Limb (tissue), 2 donors: ENCODE measurements around the gene ZXDC.
A peak's percentile ranks its signal among the peaks of the same experiment; 100 is the strongest.

Experiments used
- DNase-seq, 2 donors: peaks; one replicate each; pipeline ENCODE4 v3.0.0-alpha.2; 2016; ENCODE audit errors: extremely low spot score in 2 of 2

The ZXDC gene

DNA sequence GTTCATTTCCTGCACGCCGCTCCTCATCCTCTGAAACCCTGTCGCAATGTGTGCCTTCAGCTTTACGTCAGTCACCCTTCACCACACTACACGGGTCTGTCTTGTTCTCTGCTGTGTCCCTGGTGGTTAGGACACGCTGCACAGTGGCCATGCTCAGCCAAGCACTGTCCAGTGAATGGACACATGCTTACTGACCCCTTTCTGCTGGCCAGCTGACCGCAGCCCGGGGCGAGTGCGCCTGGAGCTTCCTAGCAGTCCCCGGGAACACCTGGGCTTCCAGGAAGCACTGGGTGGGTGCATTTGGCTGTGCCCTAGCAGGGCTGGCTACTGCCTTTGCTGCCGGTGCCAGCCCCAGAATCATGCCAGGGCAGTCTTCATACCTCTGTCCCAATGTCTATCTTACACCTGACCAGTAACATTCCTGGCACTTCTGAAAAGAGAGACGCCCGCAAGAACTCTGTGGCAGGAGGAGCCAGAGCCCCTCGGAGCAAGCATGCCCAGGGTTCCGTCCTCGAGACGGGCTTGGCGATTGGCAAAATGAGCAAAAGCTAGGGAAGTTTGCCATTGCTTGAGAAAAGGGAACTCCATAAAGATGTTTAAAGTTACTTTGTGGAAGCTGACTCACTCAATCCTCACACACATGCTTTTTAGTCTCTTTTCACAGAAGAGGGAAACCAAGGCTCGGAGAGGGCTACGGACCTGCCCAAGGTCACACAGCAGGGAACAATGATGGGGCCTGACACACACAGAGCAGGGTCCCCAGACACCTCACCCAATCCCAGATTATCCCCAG, 15.7 kb upstream of the ZXDC start:
- DNase-seq: no peak

DNA sequence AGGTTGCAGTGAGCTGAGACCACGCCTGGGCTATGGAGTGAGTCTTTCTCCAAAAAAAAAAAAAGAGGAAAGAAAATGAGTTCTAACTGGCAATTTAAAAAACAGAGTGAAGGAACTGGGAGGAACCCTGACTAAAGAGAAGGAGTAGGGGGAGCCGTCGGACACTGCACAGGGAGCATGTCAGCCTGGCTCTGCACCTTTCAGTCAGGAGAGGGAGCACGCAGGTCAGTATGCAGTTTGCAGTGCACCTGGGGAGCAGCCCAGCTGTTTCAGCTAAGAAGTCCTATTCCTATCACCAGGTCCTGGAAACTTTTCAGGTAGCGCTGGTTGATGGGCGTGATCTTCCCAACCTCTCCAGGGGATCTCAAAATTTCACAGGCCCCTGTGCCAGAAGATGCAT, 14.9 kb upstream of the ZXDC start:
- no peak for DNase-seq

DNA sequence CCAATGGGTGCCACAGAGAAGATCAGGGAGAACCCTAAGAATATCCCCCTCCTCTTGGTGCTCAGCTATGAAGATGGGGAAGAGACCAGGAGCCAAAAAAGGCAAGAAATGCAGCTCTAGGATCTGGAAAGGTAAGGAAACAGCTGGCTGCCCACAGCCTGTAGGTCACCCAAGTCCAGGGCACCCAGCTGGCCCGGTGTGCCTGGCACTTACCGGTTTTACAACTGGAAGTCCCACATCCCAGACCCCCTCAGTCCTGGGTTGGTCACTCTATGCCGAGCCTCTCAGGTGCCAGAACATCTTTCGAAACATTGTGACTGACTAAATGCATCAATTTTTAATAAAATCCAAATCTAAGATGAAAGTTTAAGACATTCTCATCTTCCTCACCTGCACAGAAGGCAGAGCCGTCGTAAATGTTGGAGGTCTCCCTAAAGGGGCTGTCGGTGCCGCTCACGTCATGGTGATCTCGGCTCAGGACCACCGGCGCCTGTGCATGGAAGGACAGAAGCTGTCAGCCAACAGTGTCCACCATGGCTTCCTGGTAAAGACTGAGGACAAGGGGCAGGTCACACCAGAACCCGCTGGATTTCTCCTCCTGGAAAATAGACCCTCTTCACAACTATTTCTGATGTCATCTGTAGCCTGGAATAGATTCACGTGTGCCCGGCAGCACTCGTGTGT, 13.3 kb upstream of the ZXDC start:
- DNase-seq: no peak

DNA sequence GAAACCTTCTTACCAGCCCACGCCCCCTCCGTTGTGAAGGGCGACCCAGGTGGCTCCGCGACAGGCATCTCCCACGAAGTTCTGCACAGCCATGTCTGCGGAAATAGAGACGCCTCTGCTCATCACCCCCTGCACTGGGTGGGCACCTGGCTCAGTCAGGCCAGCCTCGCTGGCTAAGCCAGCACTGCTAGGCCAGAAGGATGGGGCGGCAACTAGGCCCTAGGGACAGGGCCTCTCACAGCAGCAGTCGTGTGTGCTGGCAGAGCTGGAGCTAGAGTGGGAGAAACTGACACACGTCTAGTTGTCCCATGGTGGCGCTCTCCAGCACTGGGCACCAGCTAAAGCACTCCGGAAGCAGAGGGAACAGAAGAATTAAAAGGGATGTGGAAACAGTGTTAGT, 12.5 kb upstream of the ZXDC start:
- no peak for DNase-seq

DNA sequence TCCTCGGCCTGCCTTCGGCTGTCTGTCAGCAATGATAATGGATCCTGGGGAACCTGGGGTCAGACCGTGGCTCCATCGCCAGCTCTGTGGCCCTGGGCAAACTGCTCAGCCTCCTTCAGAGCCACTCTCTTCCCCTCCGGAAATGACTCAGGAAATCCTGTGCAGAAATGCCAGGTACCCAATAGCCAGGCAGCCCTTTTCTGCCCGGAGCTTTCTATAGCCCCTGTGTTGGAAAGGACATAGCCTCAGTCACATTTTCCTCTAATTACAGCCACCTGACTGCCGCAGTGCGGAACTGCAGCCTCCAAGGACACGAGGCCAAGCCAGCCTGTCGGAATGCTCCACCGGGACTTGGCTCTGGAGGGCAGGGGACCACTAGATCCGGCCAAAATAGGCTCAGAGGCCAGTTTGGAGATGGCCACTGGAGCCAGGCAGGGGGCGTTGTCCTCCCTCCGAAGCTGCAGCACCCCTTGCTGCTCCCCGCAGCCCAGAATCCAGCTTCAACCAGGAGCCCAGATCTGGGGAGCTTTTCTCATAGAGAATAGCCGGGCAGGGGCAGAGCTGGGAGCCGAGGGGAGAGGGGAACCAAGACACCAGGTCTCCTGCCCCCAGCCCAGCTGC, 11.6 kb upstream of the ZXDC start:
- peak in 1 of 2 donors; percentile 47 for DNase-seq

DNA sequence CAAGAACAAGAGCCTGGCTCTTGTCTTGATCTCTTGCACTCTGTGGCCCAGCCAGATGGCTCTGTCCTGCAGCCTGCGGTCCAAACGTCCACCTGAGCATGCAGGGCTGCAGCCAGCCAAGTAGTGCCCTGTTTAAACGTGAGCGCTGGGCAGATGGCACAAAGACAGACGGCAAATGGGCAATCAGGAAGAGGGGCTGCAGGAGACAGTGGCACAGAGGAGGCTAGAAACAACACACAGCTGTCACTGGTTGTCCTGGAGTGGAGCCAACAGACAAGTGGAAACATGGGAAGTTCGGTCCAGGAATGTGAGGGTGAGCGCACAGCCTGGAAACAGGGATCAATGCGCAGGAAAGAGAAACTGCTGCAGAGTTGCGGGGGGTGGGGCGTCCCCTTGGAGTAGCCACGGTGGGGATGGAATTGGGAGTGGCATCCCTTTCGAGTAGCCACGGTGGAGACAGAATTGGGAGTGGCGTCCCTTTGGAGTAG, 10.7 kb upstream of the ZXDC start:
- DNase-seq: peak in 1 of 2 donors; percentile 58

DNA sequence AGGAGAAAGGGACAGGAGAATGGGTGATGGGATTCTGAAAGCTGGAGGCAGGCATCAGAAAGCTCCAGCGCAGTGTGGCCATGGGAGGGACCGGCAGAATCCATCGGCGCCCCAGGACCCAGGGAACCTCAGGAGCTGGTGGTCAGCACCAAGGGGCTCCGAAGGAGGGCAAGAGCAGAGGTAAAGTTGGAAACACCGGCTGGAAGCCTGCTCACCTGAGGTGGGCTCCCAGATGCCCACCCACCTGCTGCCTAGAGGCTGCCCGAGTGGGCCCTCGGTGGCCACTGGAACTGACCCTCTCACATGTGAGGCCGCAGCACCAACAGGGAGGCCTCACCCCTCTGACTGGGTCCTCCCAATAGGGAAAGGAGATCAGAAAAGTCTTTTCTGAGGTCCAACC, 10.3 kb upstream of the ZXDC start:
- DNase-seq: no peak

DNA sequence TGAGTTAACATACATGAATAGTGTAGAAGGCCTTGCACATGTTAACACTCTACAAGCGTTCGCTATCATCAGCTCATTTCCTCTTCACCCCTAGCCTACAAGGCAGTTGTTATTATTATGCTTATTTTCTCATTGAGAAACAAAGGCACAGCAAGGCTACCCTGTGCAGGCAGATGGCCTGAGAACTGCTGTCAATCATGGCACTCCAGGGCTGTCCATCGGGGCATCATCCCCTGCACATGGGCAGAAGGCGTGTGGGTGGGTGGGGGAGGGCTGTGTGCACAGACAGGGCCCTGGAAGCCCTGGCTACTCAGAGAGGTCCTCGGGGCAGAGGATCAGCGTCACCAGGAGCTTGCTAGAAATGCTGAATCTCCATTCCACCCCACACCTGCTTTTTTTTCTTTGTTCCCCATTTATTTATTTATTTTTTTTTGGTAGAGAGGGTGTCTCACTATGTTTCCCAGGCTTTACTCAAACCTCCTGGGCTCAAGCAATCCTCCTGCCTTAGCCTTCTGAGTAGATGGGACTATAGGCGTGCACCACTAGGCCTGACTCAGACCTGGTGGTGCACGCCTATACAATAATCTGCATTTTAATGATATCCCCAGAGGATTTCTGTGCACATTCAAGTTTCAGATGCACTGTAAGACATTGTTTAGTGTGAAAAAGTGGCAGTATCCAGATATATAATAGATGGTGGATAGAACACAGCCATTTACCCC, 9.6 kb upstream of the ZXDC start:
- no peak for DNase-seq

DNA sequence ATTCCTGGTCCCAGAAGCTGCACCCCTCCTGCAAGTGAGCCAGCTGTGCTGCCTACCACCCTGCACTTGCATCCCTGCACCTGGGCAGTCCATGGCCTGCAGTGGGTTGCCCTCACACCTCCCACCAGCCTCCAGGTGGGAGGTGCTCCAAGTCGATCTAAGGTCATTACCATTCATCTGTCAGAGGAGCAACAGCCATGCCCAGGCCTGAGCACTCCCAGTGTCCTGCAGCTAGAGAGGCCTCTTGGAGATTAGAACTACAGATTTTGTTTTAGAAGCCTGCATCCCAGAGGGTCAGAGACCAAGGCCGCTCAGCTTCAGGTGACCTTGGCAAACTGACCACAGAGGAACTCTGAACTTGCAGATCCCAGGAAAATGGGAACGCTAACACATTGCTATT, 9.0 kb upstream of the ZXDC start:
- no peak for DNase-seq

DNA sequence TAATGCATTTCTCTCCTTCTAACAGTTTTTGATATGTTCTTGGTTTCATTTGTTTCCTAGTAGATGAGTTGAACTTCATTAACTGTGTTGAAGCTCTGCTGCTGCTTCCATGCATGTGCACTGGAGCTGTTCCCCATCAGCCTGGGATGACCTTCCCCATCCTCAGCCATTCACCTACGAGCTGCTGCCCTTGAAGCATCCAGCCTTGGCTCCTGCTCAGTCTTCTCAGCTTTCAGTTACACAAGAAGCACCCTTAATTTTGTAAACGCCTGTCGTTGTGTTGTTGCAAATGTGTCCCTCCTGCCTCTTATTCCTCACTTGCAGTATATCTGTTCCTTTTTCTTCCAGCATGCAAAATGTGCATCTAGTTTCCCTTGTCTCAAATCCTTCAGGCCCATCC, 8.5 kb upstream of the ZXDC start:
- DNase-seq: no peak

DNA sequence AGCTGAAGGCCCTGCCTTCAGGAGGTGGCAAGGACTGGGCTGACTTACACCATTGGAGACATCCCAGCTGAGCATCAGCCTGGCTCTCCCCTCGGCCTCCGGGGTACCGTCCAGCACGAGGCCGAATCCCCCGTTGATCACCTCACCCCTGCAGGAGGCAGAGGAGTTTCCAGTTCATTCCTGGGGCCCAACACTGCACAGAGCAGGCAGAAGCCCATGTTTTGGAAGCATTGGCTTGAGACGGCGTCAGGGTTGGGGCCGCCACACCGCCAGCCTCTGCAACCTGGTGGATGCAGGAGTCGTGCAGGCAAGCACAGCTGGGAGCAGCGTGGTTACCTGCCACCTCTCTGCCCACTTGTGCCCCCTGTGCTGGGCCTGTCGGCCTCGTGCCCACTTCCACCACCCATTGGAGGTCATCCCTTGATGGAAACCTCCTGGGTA, 7.7 kb upstream of the ZXDC start:
- DNase-seq: no peak

DNA sequence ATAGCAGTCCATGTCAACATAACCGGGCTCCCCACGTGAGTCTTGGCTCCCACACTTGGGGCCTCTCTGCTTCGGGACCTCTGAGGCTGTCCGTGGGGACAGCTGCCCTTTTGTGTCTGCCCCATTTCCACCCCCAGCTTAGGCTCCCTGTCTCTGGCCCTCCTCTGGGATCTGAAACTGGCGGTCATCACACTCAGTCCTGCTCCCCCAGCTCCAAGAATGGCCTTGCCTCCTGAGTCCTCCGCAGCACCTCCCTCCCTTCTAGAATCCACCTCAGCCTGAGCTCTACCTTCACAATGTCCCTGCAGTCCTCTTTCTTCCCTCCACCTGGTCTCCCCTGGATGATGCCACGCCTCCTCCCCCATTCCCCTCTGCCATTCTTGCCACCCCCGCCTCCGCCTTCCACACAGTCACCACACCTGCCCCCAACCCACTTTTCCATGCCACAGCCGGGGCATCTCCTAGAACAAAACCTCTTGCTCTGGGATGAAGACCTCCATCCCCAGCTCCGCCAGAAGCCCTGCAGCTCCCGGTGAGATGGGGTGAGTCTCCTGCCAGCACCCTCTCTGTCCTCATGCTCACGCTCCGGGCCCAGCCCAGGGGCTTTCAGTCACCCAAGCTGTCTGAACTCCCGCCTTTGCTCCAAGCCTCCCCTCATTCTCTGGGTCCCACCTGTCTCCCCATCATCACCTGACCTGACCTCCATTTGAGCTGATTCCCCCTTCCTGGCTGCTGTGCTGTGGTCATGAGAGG, 7.0 kb upstream of the ZXDC start:
- DNase-seq: no peak

DNA sequence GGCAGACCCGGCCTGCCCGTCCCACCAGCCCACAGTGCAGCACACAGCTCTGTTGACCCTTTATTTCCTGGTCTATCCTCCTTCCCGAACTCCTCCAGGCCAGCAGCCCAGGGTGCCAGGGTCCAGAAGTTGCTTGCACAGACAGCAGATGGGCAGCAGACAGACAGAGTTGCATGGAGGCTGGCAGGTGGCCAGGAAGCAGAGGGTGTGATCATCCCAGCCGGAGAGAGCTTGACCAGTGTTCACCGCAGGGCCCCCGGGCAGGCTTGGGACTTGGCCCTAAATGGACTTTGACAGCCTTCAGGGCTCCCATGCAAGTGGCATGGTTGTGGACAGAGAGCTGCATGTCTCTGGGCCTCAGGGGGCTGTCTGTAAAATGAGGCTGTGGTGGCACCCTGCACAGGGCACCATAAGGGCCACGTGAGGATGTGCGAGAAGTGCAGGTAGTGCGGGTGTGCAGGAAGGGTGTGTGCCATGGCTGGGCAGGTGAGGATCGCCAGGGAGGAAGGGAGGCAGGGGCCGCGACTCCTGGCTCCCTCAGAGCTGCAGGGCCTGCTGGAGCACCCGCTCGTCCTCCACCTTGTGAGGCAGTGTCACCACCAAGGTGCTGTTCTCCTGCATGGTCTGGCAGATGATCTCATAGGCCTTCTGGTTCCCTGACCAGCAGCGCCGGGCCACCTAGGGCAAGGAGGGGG, 6.3 kb upstream of the ZXDC start:
- DNase-seq: peak in 1 of 2 donors; percentile 55

DNA sequence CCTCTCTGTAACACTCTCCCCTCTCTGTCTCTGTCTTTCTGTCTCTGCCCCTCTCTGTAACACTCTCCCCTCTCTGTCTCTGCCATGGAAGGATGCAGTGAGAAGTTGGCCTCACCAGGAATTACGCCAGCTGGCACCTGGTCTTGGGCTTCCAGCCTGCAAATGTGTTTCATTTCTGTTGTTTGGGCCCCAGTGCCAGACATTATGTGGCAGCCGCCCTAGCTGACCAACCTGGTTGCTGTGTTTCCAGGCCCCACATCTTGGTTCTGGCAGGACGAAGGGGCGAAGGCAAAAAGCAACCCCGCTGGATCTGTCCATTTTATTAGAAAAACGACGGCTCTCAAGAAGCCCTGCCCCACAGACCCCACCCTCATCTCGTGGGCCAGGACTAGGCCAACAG, 5.2 kb upstream of the ZXDC start:
- peak in 1 of 2 donors; percentile 51 for DNase-seq

DNA sequence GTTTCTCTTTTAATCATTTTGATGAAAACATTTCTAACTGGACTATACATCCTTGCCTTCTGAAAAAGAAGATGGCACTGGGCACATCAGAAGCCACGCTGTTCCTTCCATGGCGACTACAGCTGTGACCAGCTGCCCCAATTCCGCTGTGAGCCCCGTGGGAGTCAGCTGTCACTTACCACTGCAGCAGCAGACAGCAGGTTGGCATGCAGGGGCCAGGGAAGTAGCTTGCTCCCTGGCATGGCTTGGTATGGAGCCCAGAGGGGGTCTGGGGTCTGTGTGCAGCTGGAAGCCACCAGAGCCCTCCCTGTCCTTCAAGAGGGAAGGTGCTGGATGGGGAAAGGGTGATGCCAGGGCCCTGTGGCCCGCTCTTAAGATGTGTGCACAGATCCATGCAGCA, 4.5 kb upstream of the ZXDC start:
- no peak for DNase-seq

DNA sequence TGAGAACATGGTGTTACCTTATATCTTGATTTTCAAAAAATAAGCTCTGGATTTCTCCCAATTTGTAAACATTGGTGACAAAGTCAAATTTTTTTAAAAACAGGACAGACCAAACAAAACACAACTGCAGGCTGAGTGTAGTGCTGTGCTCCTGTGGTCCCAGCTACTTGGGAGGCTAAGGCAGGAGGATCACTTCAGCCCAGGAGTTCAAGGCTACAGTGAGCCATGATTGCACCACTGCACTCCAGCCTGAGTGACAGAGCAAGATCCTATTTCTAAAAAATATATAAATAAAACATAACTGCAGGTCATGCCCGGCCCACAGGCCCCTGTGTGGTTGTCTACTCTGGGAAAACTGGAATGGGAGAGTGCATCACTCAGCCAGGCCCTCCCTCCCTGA, 4.0 kb upstream of the ZXDC start:
- DNase-seq: no peak

DNA sequence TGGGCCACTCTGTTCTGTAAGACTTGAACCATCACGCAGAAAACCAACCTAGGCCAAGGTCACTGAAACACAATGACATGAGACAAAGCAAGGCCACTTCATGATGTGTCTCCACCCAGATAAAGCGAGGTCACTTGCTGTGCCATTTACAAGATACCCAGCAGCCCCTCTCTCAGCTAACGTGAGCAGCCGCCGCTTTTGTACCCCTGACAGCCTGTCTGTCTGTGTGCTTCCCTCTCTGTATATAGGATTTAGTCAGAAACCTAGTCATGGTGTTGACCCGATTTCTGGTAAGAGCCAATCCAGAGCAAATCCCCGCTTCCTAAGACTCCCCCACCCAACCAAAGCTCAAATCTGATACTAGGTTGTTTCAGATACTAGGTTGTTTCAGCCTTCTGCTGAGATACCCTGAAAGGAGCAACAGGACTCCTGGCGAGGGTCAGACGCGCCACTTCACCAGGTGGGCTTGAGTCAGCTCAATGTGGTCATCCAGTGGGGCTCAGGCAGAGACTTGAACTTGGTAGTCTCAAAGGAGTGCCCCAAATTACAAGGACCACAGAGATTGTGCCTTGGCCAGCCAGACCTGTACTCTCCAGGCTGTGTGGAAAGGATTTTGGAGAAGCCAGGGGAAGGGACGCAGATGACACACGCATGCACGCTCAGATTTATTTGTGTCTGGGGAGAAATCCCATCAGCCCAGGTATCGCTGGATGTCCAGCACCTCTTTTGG, 3.1 kb upstream of the ZXDC start:
- DNase-seq: no peak

DNA sequence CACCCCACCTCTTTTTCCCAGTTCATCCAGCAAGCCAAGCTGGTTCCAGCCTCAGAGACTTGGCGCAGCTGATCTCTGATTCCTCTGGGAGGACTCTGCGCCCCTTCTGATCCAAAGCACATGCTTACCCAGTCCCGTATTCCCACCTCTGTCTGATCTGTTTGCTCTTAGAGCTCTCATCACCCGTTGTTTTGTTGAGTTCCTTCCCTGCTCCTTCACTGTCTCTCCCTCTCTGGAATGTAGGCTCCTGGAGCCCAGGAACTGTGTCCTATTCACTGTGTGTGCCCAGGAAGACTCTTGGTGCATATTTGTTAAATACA, 1.3 kb upstream of the ZXDC start:
- DNase-seq: no peak

DNA sequence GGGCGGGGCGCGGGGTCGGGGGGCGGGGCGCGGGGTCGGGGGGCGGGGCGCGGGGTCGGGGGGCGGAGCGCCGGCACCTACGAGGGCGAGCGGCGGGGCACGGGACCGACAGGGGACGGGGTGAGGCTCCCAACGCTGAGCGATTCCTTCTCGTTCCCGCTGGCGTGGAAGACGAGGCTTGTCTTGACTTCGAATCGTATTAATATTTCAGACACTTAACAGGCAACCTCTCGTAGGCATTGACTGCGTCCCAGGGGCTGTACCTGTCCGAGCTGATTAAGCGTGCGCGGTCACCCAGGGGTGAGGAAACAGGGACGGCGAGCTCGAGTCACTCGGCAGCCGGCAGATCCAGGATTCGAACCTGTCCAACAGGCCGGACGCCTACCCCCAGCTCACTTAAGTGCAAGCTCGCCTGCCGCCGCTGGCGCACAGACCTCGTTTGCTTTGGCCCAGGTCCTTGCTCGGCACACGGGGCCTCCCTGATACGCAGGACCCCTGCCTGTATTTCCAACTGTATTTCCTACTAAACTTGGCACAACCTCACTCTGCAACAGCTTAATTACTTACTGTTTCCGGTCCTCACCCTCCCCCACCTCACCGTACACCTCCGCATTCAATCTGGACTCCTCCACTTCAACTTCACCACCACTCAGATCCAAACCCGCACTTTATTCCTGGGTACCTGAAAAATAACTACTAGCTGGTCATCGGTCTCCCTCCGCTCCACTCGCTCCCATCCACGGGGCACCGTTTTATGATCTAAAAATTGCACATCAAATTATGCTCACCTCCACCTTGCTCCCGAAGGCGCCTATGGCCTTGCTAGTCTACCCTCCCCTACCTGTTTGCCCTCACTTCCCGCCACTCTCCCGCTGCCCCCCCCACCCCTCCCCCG, 722 bp upstream of the ZXDC start:
- peak; percentile 47 to 76 for DNase-seq
